Measurements from ENCODE around the gene CXXC4.
A peak's percentile ranks its signal among the peaks of the same experiment; 100 is the strongest.

Gene CXXC4

GRCh38 chr4:104451573-104451972 lies 43.1 kb downstream of the CXXC4 start:
- no peak overlapping the region for H3K27ac ChIP-seq
- H3K9me3 ChIP-seq (ENCODE audit: control insufficient read depth, low read length) = no peaks in the 10 kb centered on the region
- TF ChIP-seq CTCF (IDR thresholded peaks at IDR 0.05) = no peak
- H3K4me2 ChIP-seq (ENCODE audit: low read length) = no peak overlapping the region
- no peak overlapping the region for H3K4me3 ChIP-seq (ENCODE audit: low read depth, low read length)
- no peaks in the 10 kb centered on the region for H3K36me3 ChIP-seq (ENCODE audit: control insufficient read depth, insufficient read depth, low read length)
- H2AFZ ChIP-seq = peak overlapping the region; percentile 70
- no peak overlapping the region for H3K9ac ChIP-seq
- H3K79me2 ChIP-seq = no peaks in the 10 kb centered on the region
- no peaks in the 10 kb centered on the region for H3K27me3 ChIP-seq (ENCODE audit: control insufficient read depth, insufficient read depth, low read length)
- peaks cover 4% of the 10 kb centered on the region for H3K4me1 ChIP-seq

GRCh38 chr4:104449537-104449936 lies 45.2 kb downstream of the CXXC4 start:
- Histone ChIP-seq H3K79me2 (no peaks in the 10 kb centered on the region), H2AFZ (no peak overlapping the region), H3K9ac (no peak overlapping the region), H3K27ac (no peak overlapping the region), H3K36me3 (ENCODE audit: control insufficient read depth, insufficient read depth, low read length) (no peaks in the 10 kb centered on the region), H3K4me1 (peaks cover 4% of the 10 kb centered on the region), H3K4me3 (ENCODE audit: low read depth, low read length) (no peak overlapping the region), H3K27me3 (ENCODE audit: control insufficient read depth, insufficient read depth, low read length) (no peaks in the 10 kb centered on the region), H3K9me3 (ENCODE audit: control insufficient read depth, low read length) (no peaks in the 10 kb centered on the region), H3K4me2 (ENCODE audit: low read length) (no peak overlapping the region)
- no peak for TF ChIP-seq CTCF (IDR thresholded peaks at IDR 0.05)

- Histone ChIP-seq H3K36me3 (ENCODE audit: control insufficient read depth, insufficient read depth, low read length) (no peaks in the 10 kb centered on the region), H3K4me3 (ENCODE audit: low read depth, low read length) (no peak overlapping the region), H3K79me2 (no peaks in the 10 kb centered on the region), H3K4me2 (ENCODE audit: low read length) (no peak overlapping the region), H3K9me3 (ENCODE audit: control insufficient read depth, low read length) (no peaks in the 10 kb centered on the region), H3K9ac (no peak overlapping the region), H3K4me1 (peaks cover 4% of the 10 kb centered on the region), H3K27ac (no peak overlapping the region), H2AFZ (peak overlapping the region; percentile 50), H3K27me3 (ENCODE audit: control insufficient read depth, insufficient read depth, low read length) (no peaks in the 10 kb centered on the region)
- TF ChIP-seq CTCF (IDR thresholded peaks at IDR 0.05) = no peak
Observed at GRCh38 chr4:104447294-104447693, 47.4 kb downstream of the CXXC4 start.

- Histone ChIP-seq H3K36me3 (ENCODE audit: control insufficient read depth, insufficient read depth, low read length) (no peaks in the 10 kb centered on the region), H3K9me3 (ENCODE audit: control insufficient read depth, low read length) (no peaks in the 10 kb centered on the region), H3K4me2 (ENCODE audit: low read length) (no peak overlapping the region), H3K9ac (no peak overlapping the region), H3K27me3 (ENCODE audit: control insufficient read depth, insufficient read depth, low read length) (no peaks in the 10 kb centered on the region), H3K4me3 (ENCODE audit: low read depth, low read length) (no peak overlapping the region), H3K4me1 (peaks cover 4% of the 10 kb centered on the region), H3K27ac (no peak overlapping the region), H2AFZ (peak overlapping the region; percentile 50), H3K79me2 (no peaks in the 10 kb centered on the region)
- TF ChIP-seq CTCF (IDR thresholded peaks at IDR 0.05) = no peak
Observed at GRCh38 chr4:104446431-104447278, 48.0 kb downstream of the CXXC4 start.

GRCh38 chr4:104444685-104445084 lies 50.0 kb downstream of the CXXC4 start:
- TF ChIP-seq CTCF (IDR thresholded peaks at IDR 0.05) = no peak
- Histone ChIP-seq H3K79me2 (no peaks in the 10 kb centered on the region), H3K36me3 (ENCODE audit: control insufficient read depth, insufficient read depth, low read length) (no peaks in the 10 kb centered on the region)

More at GRCh38 chr4:104444685-104445084, 50.0 kb downstream of the CXXC4 start:
- no peak overlapping the region for H3K4me3 ChIP-seq (ENCODE audit: low read depth, low read length)
- no peaks in the 10 kb centered on the region for H3K27me3 ChIP-seq (ENCODE audit: control insufficient read depth, insufficient read depth, low read length)
- H3K9me3 ChIP-seq (ENCODE audit: control insufficient read depth, low read length) = no peaks in the 10 kb centered on the region
- H3K4me1 ChIP-seq = peaks cover 4% of the 10 kb centered on the region
- H3K9ac ChIP-seq = no peak overlapping the region
- no peak overlapping the region for H3K27ac ChIP-seq
- H2AFZ ChIP-seq = no peak overlapping the region
- H3K4me2 ChIP-seq (ENCODE audit: low read length) = no peak overlapping the region

Measured in parathyroid adenoma (tissue), 2 donors.